HepG2 (cell line): ENCODE measurements around the gene XRCC1.

Experiments used
- CBX5 ChIP-seq: sonication (generic); formaldehyde crosslinking; IDR thresholded peaks from 2 replicates; pipeline ENCODE4 v1.4.0; 2020; ENCODE audit warnings: missing genetic modification reagents, borderline replicate concordance
- CC2D1A ChIP-seq: sonication (generic); formaldehyde crosslinking; IDR thresholded peaks from 2 replicates; pipeline ENCODE4 v1.8.1; 2023; ENCODE audit warnings: mild to moderate bottlenecking, missing genetic modification reagents
- KLF13 ChIP-seq: sonication (generic); formaldehyde crosslinking; IDR thresholded peaks from 2 replicates; pipeline ENCODE4 v1.4.0; 2020; ENCODE audit warnings: mild to moderate bottlenecking, missing genetic modification reagents
- MTA3 ChIP-seq: sonication (generic); formaldehyde crosslinking; IDR thresholded peaks from 2 replicates; pipeline ENCODE4 v1.4.0; 2020; ENCODE audit warnings: missing genetic modification reagents
- YY1 ChIP-seq: IDR thresholded peaks from 2 replicates; pipeline ENCODE4 v1.6.1; 2011; ENCODE audit warnings: low read length, low read depth, moderate library complexity, mild to moderate bottlenecking; ENCODE audit not compliant: insufficient read depth, insufficient replicate concordance
- ZNF121 ChIP-seq: sonication (generic); formaldehyde crosslinking; IDR thresholded peaks from 2 replicates; pipeline ENCODE4 v1.5.0; 2020; ENCODE audit warnings: mild to moderate bottlenecking, missing genetic modification reagents
- ZZZ3 ChIP-seq: sonication (generic); formaldehyde crosslinking; IDR thresholded peaks from 2 replicates; pipeline ENCODE4 v1.4.0; 2020; ENCODE audit warnings: missing genetic modification reagents, mild to moderate bottlenecking, borderline replicate concordance
- TF ChIP-seq, protein P1 (sequence below): IDR thresholded peaks from 2 replicates; pipeline ENCODE4 v1.6.1; 2012; ENCODE audit warnings: inconsistent platforms
- TF ChIP-seq, protein P2 (sequence below): sonication (generic); formaldehyde crosslinking; conservative IDR thresholded peaks from 2 replicates; pipeline ENCODE4 v1.4.0; 2020; ENCODE audit warnings: missing genetic modification reagents
- TF ChIP-seq, protein P3 (sequence below): sonication (generic); formaldehyde crosslinking; IDR thresholded peaks from 2 replicates; pipeline ENCODE4 v1.4.0; 2020; ENCODE audit warnings: mild to moderate bottlenecking, missing genetic modification reagents

DNA sequence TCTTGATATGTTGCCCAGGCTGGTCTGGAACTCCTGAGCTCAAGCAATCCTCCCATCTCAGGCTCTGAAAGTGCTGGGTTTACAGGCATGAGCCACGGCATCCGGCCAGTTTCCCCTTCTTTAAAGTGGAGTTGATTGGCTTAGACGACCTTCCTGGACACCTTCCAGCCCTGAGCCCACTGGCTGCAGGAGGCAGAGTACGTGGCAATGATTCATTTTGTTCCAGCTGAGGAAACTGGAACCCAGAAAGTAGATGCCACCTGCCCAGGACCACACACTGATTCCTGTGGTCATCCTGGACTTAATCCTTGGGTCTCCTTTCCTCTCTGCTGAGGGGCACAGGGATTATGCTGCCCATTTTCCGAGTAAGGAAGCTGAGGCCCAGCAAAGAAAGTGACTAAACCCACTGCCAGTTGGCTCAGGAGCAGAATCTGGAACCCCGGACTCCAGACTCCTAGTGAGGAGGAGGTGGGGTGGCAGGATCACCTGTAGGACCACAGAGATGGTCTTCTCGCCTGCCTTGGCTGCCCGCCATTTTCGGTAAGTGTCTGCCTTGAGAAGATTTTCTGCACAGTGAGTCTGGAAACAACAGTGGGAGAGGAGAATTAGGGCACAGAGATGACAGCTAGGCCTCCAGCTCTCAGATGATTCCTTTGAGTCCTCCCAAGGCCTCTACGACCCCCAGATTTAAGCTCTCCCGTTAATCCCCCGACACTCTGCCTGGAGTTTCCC is 737 bp downstream of the XRCC1 start:
- TF ChIP-seq, protein P1, sequence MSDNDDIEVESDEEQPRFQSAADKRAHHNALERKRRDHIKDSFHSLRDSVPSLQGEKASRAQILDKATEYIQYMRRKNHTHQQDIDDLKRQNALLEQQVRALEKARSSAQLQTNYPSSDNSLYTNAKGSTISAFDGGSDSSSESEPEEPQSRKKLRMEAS, result no peak
- TF ChIP-seq YY1, result no peak
- no peak for TF ChIP-seq ZZZ3 (CRISPR knock-in tag)
- no peak for TF ChIP-seq KLF13 (CRISPR knock-in tag)
- TF ChIP-seq, protein P2, sequence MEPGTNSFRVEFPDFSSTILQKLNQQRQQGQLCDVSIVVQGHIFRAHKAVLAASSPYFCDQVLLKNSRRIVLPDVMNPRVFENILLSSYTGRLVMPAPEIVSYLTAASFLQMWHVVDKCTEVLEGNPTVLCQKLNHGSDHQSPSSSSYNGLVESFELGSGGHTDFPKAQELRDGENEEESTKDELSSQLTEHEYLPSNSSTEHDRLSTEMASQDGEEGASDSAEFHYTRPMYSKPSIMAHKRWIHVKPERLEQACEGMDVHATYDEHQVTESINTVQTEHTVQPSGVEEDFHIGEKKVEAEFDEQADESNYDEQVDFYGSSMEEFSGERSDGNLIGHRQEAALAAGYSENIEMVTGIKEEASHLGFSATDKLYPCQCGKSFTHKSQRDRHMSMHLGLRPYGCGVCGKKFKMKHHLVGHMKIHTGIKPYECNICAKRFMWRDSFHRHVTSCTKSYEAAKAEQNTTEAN (CRISPR knock-in tag), result no peak
- TF ChIP-seq ZNF121 (CRISPR knock-in tag), result no peak
- no peak for TF ChIP-seq CC2D1A (CRISPR knock-in tag)
- no peak for TF ChIP-seq MTA3 (CRISPR knock-in tag)
- TF ChIP-seq, protein P3, sequence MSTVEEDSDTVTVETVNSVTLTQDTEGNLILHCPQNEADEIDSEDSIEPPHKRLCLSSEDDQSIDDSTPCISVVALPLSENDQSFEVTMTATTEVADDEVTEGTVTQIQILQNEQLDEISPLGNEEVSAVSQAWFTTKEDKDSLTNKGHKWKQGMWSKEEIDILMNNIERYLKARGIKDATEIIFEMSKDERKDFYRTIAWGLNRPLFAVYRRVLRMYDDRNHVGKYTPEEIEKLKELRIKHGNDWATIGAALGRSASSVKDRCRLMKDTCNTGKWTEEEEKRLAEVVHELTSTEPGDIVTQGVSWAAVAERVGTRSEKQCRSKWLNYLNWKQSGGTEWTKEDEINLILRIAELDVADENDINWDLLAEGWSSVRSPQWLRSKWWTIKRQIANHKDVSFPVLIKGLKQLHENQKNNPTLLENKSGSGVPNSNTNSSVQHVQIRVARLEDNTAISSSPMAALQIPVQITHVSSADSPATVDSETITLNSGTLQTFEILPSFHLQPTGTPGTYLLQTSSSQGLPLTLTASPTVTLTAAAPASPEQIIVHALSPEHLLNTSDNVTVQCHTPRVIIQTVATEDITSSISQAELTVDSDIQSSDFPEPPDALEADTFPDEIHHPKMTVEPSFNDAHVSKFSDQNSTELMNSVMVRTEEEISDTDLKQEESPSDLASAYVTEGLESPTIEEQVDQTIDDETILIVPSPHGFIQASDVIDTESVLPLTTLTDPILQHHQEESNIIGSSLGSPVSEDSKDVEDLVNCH (CRISPR knock-in tag), result no peak
- no peak for TF ChIP-seq CBX5 (CRISPR knock-in tag)
